ENCODE measurements around the gene DSCAML1.

DNA sequence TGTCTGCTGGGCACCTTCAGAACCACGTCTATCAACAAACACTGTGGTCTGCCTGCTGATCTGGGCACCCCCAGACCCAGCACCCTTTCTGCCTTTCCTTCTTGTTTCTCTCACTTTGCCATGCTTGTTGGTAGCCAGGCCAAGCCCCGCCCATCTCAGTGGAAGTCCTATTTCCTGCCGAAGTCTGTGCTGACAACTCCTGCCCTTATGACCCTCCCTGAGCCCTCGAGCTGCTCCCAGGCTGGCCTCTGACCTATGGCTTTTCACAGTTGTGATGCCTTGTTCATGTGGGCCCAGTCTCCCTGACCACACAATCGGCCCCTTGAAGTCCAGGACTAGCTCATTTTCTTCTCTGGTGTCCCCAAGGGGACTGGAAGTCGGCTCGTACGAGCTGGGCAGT is 132.1 kb downstream of the DSCAML1 start:
- TF ChIP-seq, protein P1, sequence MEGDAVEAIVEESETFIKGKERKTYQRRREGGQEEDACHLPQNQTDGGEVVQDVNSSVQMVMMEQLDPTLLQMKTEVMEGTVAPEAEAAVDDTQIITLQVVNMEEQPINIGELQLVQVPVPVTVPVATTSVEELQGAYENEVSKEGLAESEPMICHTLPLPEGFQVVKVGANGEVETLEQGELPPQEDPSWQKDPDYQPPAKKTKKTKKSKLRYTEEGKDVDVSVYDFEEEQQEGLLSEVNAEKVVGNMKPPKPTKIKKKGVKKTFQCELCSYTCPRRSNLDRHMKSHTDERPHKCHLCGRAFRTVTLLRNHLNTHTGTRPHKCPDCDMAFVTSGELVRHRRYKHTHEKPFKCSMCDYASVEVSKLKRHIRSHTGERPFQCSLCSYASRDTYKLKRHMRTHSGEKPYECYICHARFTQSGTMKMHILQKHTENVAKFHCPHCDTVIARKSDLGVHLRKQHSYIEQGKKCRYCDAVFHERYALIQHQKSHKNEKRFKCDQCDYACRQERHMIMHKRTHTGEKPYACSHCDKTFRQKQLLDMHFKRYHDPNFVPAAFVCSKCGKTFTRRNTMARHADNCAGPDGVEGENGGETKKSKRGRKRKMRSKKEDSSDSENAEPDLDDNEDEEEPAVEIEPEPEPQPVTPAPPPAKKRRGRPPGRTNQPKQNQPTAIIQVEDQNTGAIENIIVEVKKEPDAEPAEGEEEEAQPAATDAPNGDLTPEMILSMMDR (IDR thresholded peaks at IDR 0.05): no peak
- TF ChIP-seq TCF7 (CRISPR knock-in tag; IDR thresholded peaks at IDR 0.05; ENCODE audit: low read depth) (no peak), NR2C2 (CRISPR knock-in tag; IDR thresholded peaks at IDR 0.05) (no peak)
